GM12873 (cell line): ENCODE data around the gene ZNF205.

Source experiments
- CTCF ChIP-seq: IDR thresholded peaks from 2 replicates; pipeline ENCODE4 v1.5.1; 2012; ENCODE audit warnings: low read depth, mild to moderate bottlenecking, moderate library complexity, low read length, control low read depth; ENCODE audit not compliant: insufficient read depth; ENCODE audit errors: missing control alignments

ZNF205 gene

GRCh38 chr16:3138823-3139426 is 26.5 kb downstream of the ZNF205 start:
- TF ChIP-seq CTCF: no peak

GRCh38 chr16:3140603-3141427 is 28.4 kb downstream of the ZNF205 start:
- TF ChIP-seq CTCF: no peak

GRCh38 chr16:3141781-3142311 is 29.5 kb downstream of the ZNF205 start:
- TF ChIP-seq CTCF: no peak

- TF ChIP-seq CTCF: no peak
Measured at GRCh38 chr16:3142327-3142726, 29.9 kb downstream of the ZNF205 start.

- TF ChIP-seq CTCF: no peak
Measured at GRCh38 chr16:3142770-3143169, 30.4 kb downstream of the ZNF205 start.

GRCh38 chr16:3143189-3143588 is 30.8 kb downstream of the ZNF205 start:
- no peak for TF ChIP-seq CTCF

GRCh38 chr16:3143598-3144320 is 31.4 kb downstream of the ZNF205 start:
- TF ChIP-seq CTCF: no peak
